K562 (cell line): Measurements from ENCODE around the gene OXA1L. TPM values are rescaled to one million over a fixed set of nuclear protein-coding genes. Genes with fewer than 3 reads are reported as not detected.

ENCODE experiments used
- BMI1 ChIP-seq: fragments of 150-350 bp; IDR thresholded peaks from 2 replicates; pipeline ENCODE4 v1.6.1; 2014; ENCODE audit warnings: low read length
- FOXJ2 ChIP-seq: fragments of 200-800 bp; sonication (Bioruptor generic); IDR thresholded peaks from 2 replicates; pipeline ENCODE4 v1.6.1; 2016; ENCODE audit warnings: missing genetic modification characterization, missing compliant biosample characterization
- GATAD2B ChIP-seq: fragments of 450-650 bp; IDR thresholded peaks from 2 replicates; pipeline ENCODE4 v1.6.1; 2017; ENCODE audit warnings: mild to moderate bottlenecking, borderline replicate concordance
- NFXL1 ChIP-seq: fragments of 450-650 bp; formaldehyde crosslinking; IDR thresholded peaks from 2 replicates; pipeline ENCODE4 v1.4.0; 2021; ENCODE audit warnings: mild to moderate bottlenecking
- POLR2G ChIP-seq: fragments of 200-400 bp; formaldehyde crosslinking; IDR thresholded peaks from 2 replicates; pipeline ENCODE4 v1.6.1; 2017; ENCODE audit warnings: low read depth, mild to moderate bottlenecking, antibody characterized with exemption, low read length, moderate library complexity
- PRPF4 ChIP-seq: fragments of 200-400 bp; formaldehyde crosslinking; IDR thresholded peaks from one replicate; pipeline ENCODE4 v1.6.1; 2017; ENCODE audit warnings: low read length, low read depth, mild to moderate bottlenecking; ENCODE audit not compliant: insufficient read depth, poor library complexity, severe bottlenecking
- SMAD3 ChIP-seq: fragments of 450-650 bp; formaldehyde crosslinking; conservative IDR thresholded peaks from 2 replicates; pipeline ENCODE4 v1.4.0; 2020; ENCODE audit warnings: mild to moderate bottlenecking
- WHSC1 ChIP-seq: IDR thresholded peaks from one replicate; pipeline ENCODE4 v1.6.1; 2012; ENCODE audit warnings: low read length, control low read depth, inconsistent platforms
- XRCC3 ChIP-seq: fragments of 450-650 bp; IDR thresholded peaks from 2 replicates; pipeline ENCODE4 v1.6.1; 2017; ENCODE audit warnings: mild to moderate bottlenecking, moderate library complexity
- polyA plus RNA-seq, 8 experiments: library from polyadenylated mRNA; depleted of rRNA in 4 of 8; stranded (reverse) in 5 of 8; unstranded in 3 of 8; fragments of >200 nt; fragmentation: Nextera tagmentation in 2 of 8; fragmentation: Illumina TruSeq in 1 of 8; extraction: Ambion mirVana in 2 of 8; extraction: Trizol in 1 of 8; gene quantifications; 2 replicates each; pipeline versions ENCODE4 v1.2.1 to v1.2.3, GENCODE V29; 2011 to 2014; ENCODE audit warnings: inconsistent platforms in 1 of 8, missing spikeins in 1 of 8
- total RNA-seq, 7 experiments: library from RNA; depleted of rRNA in 6 of 7; stranded (reverse); fragments of >200 nt in 6 of 7; fragmentation: Illumina TruSeq in 2 of 7; extraction: Trizol in 2 of 7; gene quantifications; 2 replicates each; pipeline versions ENCODE4 v1.2.1 to v1.2.3, GENCODE V29; 2011 to 2021; ENCODE audit warnings: low replicate concordance in 1 of 7
- TF ChIP-seq, protein P1 (sequence below): fragments of 450-650 bp; formaldehyde crosslinking; IDR thresholded peaks from 2 replicates; pipeline ENCODE4 v1.4.0; 2020; ENCODE audit warnings: mild to moderate bottlenecking
- TF ChIP-seq, protein P2 (sequence below), 2 experiments: IDR thresholded peaks; 2 replicates each; pipeline ENCODE4 v1.6.1; 2011; ENCODE audit warnings: borderline replicate concordance in 1 of 2, control low read depth in 1 of 2, low read depth in 1 of 2, low read length in 1 of 2, mild to moderate bottlenecking in 1 of 2, mixed read lengths in 1 of 2, moderate library complexity in 1 of 2; ENCODE audit not compliant: insufficient read depth in 1 of 2, insufficient read length in 1 of 2, poor library complexity in 1 of 2, severe bottlenecking in 1 of 2; ENCODE audit errors: extremely low read depth in 1 of 2

OXA1L gene
- total and polyA plus RNA-seq, 9 of the 15 experiments (the other 6 are each of a cell fraction or from before 2014, with no cell fraction given): 100 to 204 (median 145) TPM

DNA sequence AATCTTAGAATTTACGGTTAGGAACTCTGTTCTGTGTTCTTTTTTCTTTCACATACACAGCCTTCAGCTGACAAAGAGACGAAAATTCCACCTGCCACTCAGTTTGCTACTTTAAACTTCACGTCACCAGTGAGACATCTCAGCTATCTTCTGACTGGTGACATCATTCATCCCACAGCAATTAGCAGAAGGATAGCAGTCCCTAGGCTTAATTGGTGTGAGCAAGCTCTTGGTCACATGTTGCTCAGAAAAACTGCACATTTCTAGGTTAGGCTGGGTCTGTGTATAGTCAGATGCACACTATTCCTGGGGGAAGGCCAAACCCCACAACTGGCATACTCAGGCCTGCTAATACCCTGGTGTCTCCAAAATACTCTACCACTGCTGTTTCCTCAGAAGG is 24.8 kb downstream of the OXA1L start (continued):
- no peak for TF ChIP-seq WHSC1
- TF ChIP-seq GATAD2B: no peak
- no peak for TF ChIP-seq NFXL1 (CRISPR knock-in tag)
- no peak for TF ChIP-seq PRPF4
- TF ChIP-seq XRCC3: no peak
- no peak for TF ChIP-seq POLR2G
- TF ChIP-seq, protein P1, sequence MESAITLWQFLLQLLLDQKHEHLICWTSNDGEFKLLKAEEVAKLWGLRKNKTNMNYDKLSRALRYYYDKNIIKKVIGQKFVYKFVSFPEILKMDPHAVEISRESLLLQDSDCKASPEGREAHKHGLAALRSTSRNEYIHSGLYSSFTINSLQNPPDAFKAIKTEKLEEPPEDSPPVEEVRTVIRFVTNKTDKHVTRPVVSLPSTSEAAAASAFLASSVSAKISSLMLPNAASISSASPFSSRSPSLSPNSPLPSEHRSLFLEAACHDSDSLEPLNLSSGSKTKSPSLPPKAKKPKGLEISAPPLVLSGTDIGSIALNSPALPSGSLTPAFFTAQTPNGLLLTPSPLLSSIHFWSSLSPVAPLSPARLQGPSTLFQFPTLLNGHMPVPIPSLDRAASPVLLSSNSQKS (CRISPR knock-in tag): no peak
- TF ChIP-seq FOXJ2 (tag): no peak
- no peak for TF ChIP-seq SMAD3 (CRISPR knock-in tag)
- TF ChIP-seq BMI1: no peak
- TF ChIP-seq, protein P2, sequence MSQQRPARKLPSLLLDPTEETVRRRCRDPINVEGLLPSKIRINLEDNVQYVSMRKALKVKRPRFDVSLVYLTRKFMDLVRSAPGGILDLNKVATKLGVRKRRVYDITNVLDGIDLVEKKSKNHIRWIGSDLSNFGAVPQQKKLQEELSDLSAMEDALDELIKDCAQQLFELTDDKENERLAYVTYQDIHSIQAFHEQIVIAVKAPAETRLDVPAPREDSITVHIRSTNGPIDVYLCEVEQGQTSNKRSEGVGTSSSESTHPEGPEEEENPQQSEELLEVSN (IDR thresholded peaks at IDR 0.05; ENCODE audit: borderline replicate concordance in 1 of 2, extremely low read depth in 1 of 2, insufficient read depth in 1 of 2, insufficient read length in 1 of 2, low read depth in 1 of 2, low read length in 1 of 2, poor library complexity in 1 of 2, severe bottlenecking in 1 of 2): no peak
